Endothelial cell of umbilical vein (primary cell): ENCODE data around the gene BCR. TPM values are rescaled to one million over a fixed set of nuclear protein-coding genes. Genes with fewer than 3 reads are reported as not detected.

Experiments
- BruUV-seq: library from RNA; stranded (reverse); fragments of 400-500 nt; replicated peaks from 2 replicates; lab custom pipeline; 2021; lab: Mats Ljungman, UMichigan
- CTCF ChIA-PET: fragments of 300-600, 350-600 bp; sonication (Branson Sonifier 250); formaldehyde crosslinking; loops from one replicate; lab custom pipeline; 2021; ENCODE audit warnings: antibody characterized with exemption, inconsistent platforms; lab: Charles Lee
- POLR2A ChIA-PET: fragments of 300-600, 350-600 bp; sonication (Branson Sonifier 250); formaldehyde crosslinking; loops from one replicate; lab custom pipeline; 2021; ENCODE audit warnings: antibody characterized with exemption, inconsistent platforms; lab: Charles Lee
- DNase-seq: peaks from one replicate; pipeline ENCODE4 v3.0.0-alpha.2; 2011; ENCODE audit warnings: low read depth, low spot score
- FAIRE-seq: peaks from 2 replicates; lab custom pipeline; 2011; peaks lifted over from hg19 to GRCh38; lab: Jason Lieb, UNC
- H2AFZ ChIP-seq: 2 replicates; pipeline ENCODE4 v1.6.0; 2012; ENCODE audit warnings: low read depth, low read length, control low read depth, inconsistent platforms
- H3K27ac ChIP-seq: 2 replicates; pipeline ENCODE4 v1.5.1; 2011; ENCODE audit warnings: low read depth, mild to moderate bottlenecking, control low read depth, low read length, moderate library complexity; ENCODE audit not compliant: insufficient read depth
- H3K27me3 ChIP-seq, 2 experiments: 2 replicates each; pipeline versions ENCODE4 v1.6.0 to v1.6.1; 2011; ENCODE audit warnings: low read length in 2 of 2, mixed read lengths in 1 of 2; ENCODE audit not compliant: control insufficient read depth in 2 of 2, insufficient read depth in 2 of 2
- H3K36me3 ChIP-seq, 2 experiments: 2 replicates in 1 of 2; 3 replicates in 1 of 2; pipeline ENCODE4 v1.5.1; 2011; ENCODE audit warnings: low read length in 2 of 2, mild to moderate bottlenecking in 1 of 2, moderate library complexity in 1 of 2; ENCODE audit not compliant: control insufficient read depth in 2 of 2, insufficient read depth in 2 of 2; ENCODE audit errors: extremely low read depth in 1 of 2
- H3K4me1 ChIP-seq: 3 replicates; pipeline ENCODE4 v1.5.1; 2011; ENCODE audit warnings: mild to moderate bottlenecking, low read length; ENCODE audit not compliant: control insufficient read depth, insufficient read depth; ENCODE audit errors: extremely low read depth
- H3K4me2 ChIP-seq: 2 replicates; pipeline ENCODE4 v1.6.1; 2011; ENCODE audit warnings: low read length, control low read depth, mixed read lengths; ENCODE audit not compliant: insufficient read depth
- H3K4me3 ChIP-seq, 3 experiments: fragments of 200-600 bp in 1 of 3; sonication (generic), shearing (Covaris generic) in 1 of 3; replicated peaks in 1 of 3; 2 replicates each; pipeline ENCODE4 v1.5.1; 2011 to 2016; ENCODE audit warnings: control low read depth in 3 of 3, low read length in 3 of 3, mild to moderate bottlenecking in 2 of 3, inconsistent platforms in 1 of 3, low read depth in 1 of 3, moderate library complexity in 1 of 3; ENCODE audit not compliant: insufficient read depth in 1 of 3
- H3K79me2 ChIP-seq: 2 replicates; pipeline ENCODE4 v1.6.0; 2012; ENCODE audit warnings: low read length, inconsistent platforms; ENCODE audit not compliant: control insufficient read depth, insufficient read depth
- H3K9ac ChIP-seq: replicated peaks from 2 replicates; pipeline ENCODE3; 2011; ENCODE audit warnings: low read length, control low read depth; ENCODE audit not compliant: insufficient read depth; ENCODE audit errors: extremely low read depth
- H3K9me1 ChIP-seq: replicated peaks from 3 replicates; pipeline ENCODE4 v1.6.0; 2011; ENCODE audit warnings: mild to moderate bottlenecking, low read length; ENCODE audit not compliant: control insufficient read depth, insufficient read depth; ENCODE audit errors: extremely low read depth
- H3K9me3 ChIP-seq: replicated peaks from 2 replicates; pipeline ENCODE4 v1.5.1; 2012; ENCODE audit warnings: low read length, inconsistent platforms; ENCODE audit not compliant: control insufficient read depth, insufficient read depth
- H4K20me1 ChIP-seq: replicated peaks from 2 replicates; pipeline ENCODE3; 2011; ENCODE audit warnings: mild to moderate bottlenecking, low read length; ENCODE audit not compliant: control insufficient read depth, insufficient read depth; ENCODE audit errors: extremely low read depth
- FOS ChIP-seq: IDR thresholded peaks from 2 replicates; pipeline ENCODE4 v1.6.1; 2011; ENCODE audit warnings: mild to moderate bottlenecking, low read length, moderate library complexity, borderline replicate concordance; ENCODE audit not compliant: insufficient read depth
- GATA2 ChIP-seq: IDR thresholded peaks from 2 replicates; pipeline ENCODE4 v1.7.0; 2011; ENCODE audit warnings: low read depth, mild to moderate bottlenecking, moderate library complexity, mixed read lengths, low read length; ENCODE audit not compliant: insufficient read length, insufficient read depth
- JUN ChIP-seq: IDR thresholded peaks from 2 replicates; pipeline ENCODE4 v1.6.1; 2011; ENCODE audit warnings: borderline replicate concordance, low read depth; ENCODE audit not compliant: insufficient read length, insufficient read depth
- POLR2A ChIP-seq: IDR thresholded peaks from 2 replicates; pipeline ENCODE4 v1.6.1; 2012; ENCODE audit warnings: low read depth, mild to moderate bottlenecking, control low read depth, low read length
- POLR2AphosphoS5 ChIP-seq: IDR thresholded peaks from 2 replicates; pipeline ENCODE4 v1.6.1; 2012; ENCODE audit warnings: low read depth, mild to moderate bottlenecking, control low read depth, low read length, moderate library complexity; ENCODE audit not compliant: insufficient read depth
- dilution Hi-C: fragments of 300-500 bp; cut with MboI; formaldehyde crosslinking; loops from one replicate; pipeline ENCODE4 v1.15.0; 2019; ENCODE audit warnings: low sequenced_read_pairs; ENCODE audit not compliant: extremely low pct_ligation_motif_present
- intact Hi-C: fragments of 100-400 bp; cut with micrococcal nuclease; formaldehyde crosslinking; loops from one replicate; pipeline ENCODE4 v1.10.0; 2022
- polyA plus RNA-seq, 4 experiments: library from polyadenylated mRNA; depleted of rRNA in 3 of 4; stranded (reverse) in 3 of 4; unstranded in 1 of 4; fragments of >200 nt; gene quantifications; 2 replicates each; pipeline versions ENCODE4 v1.2.1 to v1.2.3, GENCODE V29; 2011 to 2012; ENCODE audit warnings: missing spikeins in 1 of 4
- total RNA-seq: library from RNA; stranded (reverse); gene quantifications from 2 replicates; pipeline ENCODE4 v1.2.3, GENCODE V29; 2021
- TF ChIP-seq, protein P1 (sequence below), 2 donors: IDR thresholded peaks; 1 replicate in 1 of 2; 2 replicates in 1 of 2; pipeline ENCODE4 v1.5.1; 2011; ENCODE audit warnings: low read length in 2 of 2, mild to moderate bottlenecking in 2 of 2, moderate library complexity in 2 of 2, control low read depth in 1 of 2, inconsistent platforms in 1 of 2, low read depth in 1 of 2; ENCODE audit not compliant: insufficient read depth in 1 of 2; ENCODE audit errors: extremely low read depth in 1 of 2

BCR gene
- total and polyA plus RNA-seq, 2 donors (not counting 3 experiments of a cell fraction or from before 2014, with no cell fraction given), result 129 to 141 TPM

DNA sequence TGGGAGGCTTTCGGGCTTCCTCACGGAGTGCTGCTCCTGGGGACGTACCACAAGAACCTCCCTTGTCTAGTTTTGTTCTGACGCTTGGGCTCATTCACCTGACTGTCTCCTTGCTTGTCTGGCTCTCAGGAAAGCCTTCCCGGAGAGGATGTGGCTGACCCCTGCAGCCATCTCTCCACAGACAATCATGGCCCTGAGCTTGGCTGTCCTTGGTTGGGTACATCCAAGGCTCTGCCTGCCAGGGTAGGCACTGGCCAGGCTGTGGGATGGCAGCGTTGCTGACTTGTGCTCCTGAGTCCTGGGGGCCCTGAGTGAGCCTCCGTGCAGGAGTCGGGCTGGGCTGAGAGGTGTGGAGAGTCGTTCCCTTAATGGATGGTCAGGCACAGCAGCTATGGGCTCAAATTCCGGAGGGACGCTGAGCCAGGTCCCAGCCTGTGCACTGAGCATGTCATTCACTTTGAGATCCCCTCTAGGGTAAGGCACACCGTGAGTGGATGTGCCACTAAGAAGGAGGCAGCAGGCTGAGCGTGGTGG, 32.8 kb downstream of the BCR start:
- no TSS peak for BruUV-seq
- H3K79me2 ChIP-seq, result peaks cover 88% of the 10 kb centered on the region
- H3K9me1 ChIP-seq, result no peaks in the 10 kb centered on the region
- no peak overlapping the region for H3K4me2 ChIP-seq
- H4K20me1 ChIP-seq, result no peaks in the 10 kb centered on the region
- no peak for TF ChIP-seq JUN
- dilution Hi-C loops (no loop called here), intact Hi-C loops (no loop called here)
- DNase-seq, result no peak
- POLR2A ChIA-PET, result interaction anchor here (0.6 to 0.7 kb wide), 2 partner anchors 26 to 1283 kb away, joined by 3 to 7 read pairs; no protein-coding TSS in a partner anchor
- H2AFZ ChIP-seq, result no peak overlapping the region
- H3K9ac ChIP-seq, result no peak overlapping the region
- H3K27ac ChIP-seq, result peak overlapping the region; percentile 84
- peaks cover 0 to under 1% of the 10 kb centered on the region in 2 experiments for H3K36me3 ChIP-seq
- FAIRE-seq, result no peak
- no peaks in the 10 kb centered on the region for H3K9me3 ChIP-seq
- no peak overlapping the region for H3K4me3 ChIP-seq
- H3K4me1 ChIP-seq, result peaks cover 60% of the 10 kb centered on the region
- no peaks in the 10 kb centered on the region for H3K27me3 ChIP-seq
- CTCF ChIA-PET, result interaction anchor here (0.7 to 6.2 kb wide), 6 partner anchors 13 to 69 kb away, joined by 3 to 41 read pairs (median 4); partner anchors contain the start of gene BCR

- Histone ChIP-seq H4K20me1 (no peaks in the 10 kb centered on the region), H3K36me3 (no peaks in the 10 kb centered on the region), H3K27ac (peak overlapping the region; percentile 84), H3K4me1 (peaks cover 66% of the 10 kb centered on the region), H3K79me2 (peaks cover 88% of the 10 kb centered on the region), H3K4me2 (peak overlapping the region; percentile 23), H3K4me3 (no peak overlapping the region), H3K9me3 (no peaks in the 10 kb centered on the region), H3K9me1 (no peaks in the 10 kb centered on the region), H3K27me3 (no peaks in the 10 kb centered on the region), H3K9ac (peak overlapping the region; percentile 38), H2AFZ (no peak overlapping the region)
- dilution Hi-C loops (no loop called here), intact Hi-C loops (no loop called here)
- CTCF ChIA-PET, result interaction anchor here (0.7 to 6.2 kb wide), 5 partner anchors 14 to 68 kb away, joined by 3 to 41 read pairs (median 3); partner anchors contain the start of gene BCR
- POLR2A ChIA-PET, result interaction anchor here (0.6 to 0.7 kb wide), 3 partner anchors 27 to 1586 kb away, joined by 3 to 7 read pairs (median 4); no protein-coding TSS in a partner anchor
- DNase-seq (peak; percentile 94), FAIRE-seq (peak; percentile 92)
- peak; percentile 77 for TF ChIP-seq POLR2AphosphoS5
- TF ChIP-seq, protein P1, sequence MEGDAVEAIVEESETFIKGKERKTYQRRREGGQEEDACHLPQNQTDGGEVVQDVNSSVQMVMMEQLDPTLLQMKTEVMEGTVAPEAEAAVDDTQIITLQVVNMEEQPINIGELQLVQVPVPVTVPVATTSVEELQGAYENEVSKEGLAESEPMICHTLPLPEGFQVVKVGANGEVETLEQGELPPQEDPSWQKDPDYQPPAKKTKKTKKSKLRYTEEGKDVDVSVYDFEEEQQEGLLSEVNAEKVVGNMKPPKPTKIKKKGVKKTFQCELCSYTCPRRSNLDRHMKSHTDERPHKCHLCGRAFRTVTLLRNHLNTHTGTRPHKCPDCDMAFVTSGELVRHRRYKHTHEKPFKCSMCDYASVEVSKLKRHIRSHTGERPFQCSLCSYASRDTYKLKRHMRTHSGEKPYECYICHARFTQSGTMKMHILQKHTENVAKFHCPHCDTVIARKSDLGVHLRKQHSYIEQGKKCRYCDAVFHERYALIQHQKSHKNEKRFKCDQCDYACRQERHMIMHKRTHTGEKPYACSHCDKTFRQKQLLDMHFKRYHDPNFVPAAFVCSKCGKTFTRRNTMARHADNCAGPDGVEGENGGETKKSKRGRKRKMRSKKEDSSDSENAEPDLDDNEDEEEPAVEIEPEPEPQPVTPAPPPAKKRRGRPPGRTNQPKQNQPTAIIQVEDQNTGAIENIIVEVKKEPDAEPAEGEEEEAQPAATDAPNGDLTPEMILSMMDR (IDR thresholded peaks at IDR 0.05; ENCODE audit: extremely low read depth in 1 of 2, insufficient read depth in 1 of 2, low read depth in 1 of 2, low read length in 2 of 2), result no peak
- no peak for TF ChIP-seq FOS
- peak; percentile 83 for TF ChIP-seq GATA2
- peak; percentile 66 for TF ChIP-seq POLR2A
- no TSS peak for BruUV-seq
Measured at GRCh38 chr22:23213581-23214334, 33.4 kb downstream of the BCR start.
